Tibial nerve (tissue), 4 donors: Measurements from ENCODE around the gene ATIC. TPM values are rescaled to one million over a fixed set of nuclear protein-coding genes. Genes with fewer than 3 reads are reported as not detected.

Experiments used
- DNase-seq, 2 donors: peaks; one replicate each; pipeline ENCODE4 v3.0.0-alpha.2; 2019; ENCODE audit warnings: low spot score in 2 of 2
- H3K27ac ChIP-seq, 4 donors: fragments of 200-600 bp; sonication (generic) in 3 of 4; one replicate each; pipeline ENCODE4 v1.5.1; 2017 to 2019; ENCODE audit warnings: mild to moderate bottlenecking in 1 of 4
- H3K27me3 ChIP-seq, 2 donors: fragments of 200-600 bp; sonication (generic) in 1 of 2; one replicate each; pipeline versions ENCODE4 v1.5.1 to v1.6.0; 2017 to 2019
- H3K36me3 ChIP-seq, 3 donors: fragments of 200-600 bp; sonication (generic); one replicate each; pipeline ENCODE4 v1.5.1; 2018 to 2019
- H3K4me1 ChIP-seq, 4 donors: fragments of 200-600 bp; sonication (generic) in 3 of 4; one replicate each; pipeline ENCODE4 v1.5.1; 2017 to 2019
- H3K4me3 ChIP-seq, 4 donors: fragments of 200-600 bp; sonication (generic) in 3 of 4; one replicate each; pipeline ENCODE4 v1.5.1; 2017 to 2019; ENCODE audit warnings: mild to moderate bottlenecking in 1 of 4, moderate library complexity in 1 of 4
- H3K9me3 ChIP-seq, 4 donors: fragments of 200-600 bp; sonication (generic) in 3 of 4; one replicate each; pipeline ENCODE4 v1.5.1; 2017 to 2019
- EP300 ChIP-seq, 2 donors: sonication (generic); formaldehyde crosslinking; IDR thresholded peaks; one replicate each; pipeline ENCODE4 v1.6.1; 2017; ENCODE audit warnings: antibody characterized with exemption in 2 of 2, mild to moderate bottlenecking in 1 of 2
- POLR2A ChIP-seq, 2 donors: fragments of 450-650 bp; IDR thresholded peaks; one replicate each; pipeline ENCODE4 v1.6.1; 2017; ENCODE audit warnings: antibody characterized with exemption in 2 of 2, mild to moderate bottlenecking in 2 of 2, moderate library complexity in 2 of 2
- WGBS, 2 donors: methylation state at CpG; one replicate each; pipeline ENCODE4 v1.1.5; 2018; 5-methylcytosine and 5-hydroxymethylcytosine counted together
- total RNA-seq, 4 donors: library from RNA; depleted of rRNA; stranded (reverse); fragments of >200 nt; gene quantifications; one replicate each; pipeline ENCODE4 v1.1.0, GENCODE V29; 2016
- TF ChIP-seq, protein P1 (sequence below), 5 experiments: fragments of 200-600 bp in 3 of 5; fragments of 450-650 bp in 2 of 5; sonication (generic) in 3 of 5; IDR thresholded peaks; one replicate each; pipeline ENCODE4 v1.5.1; 2016 to 2019; ENCODE audit warnings: antibody characterized with exemption in 5 of 5, mild to moderate bottlenecking in 3 of 5, moderate library complexity in 2 of 5

ATIC gene
- total RNA-seq, 4 donors from 2014 or later: 31.6 to 64.5 (median 44.9) TPM

- Histone ChIP-seq H3K4me1 (no peaks in the 10 kb centered on the region), H3K27me3 (no peaks in the 10 kb centered on the region), H3K9me3 (no peaks in the 10 kb centered on the region), H3K36me3 (peaks cover 0 to 89% (median 0%) of the 10 kb centered on the region in 3 donors), H3K4me3 (no peak overlapping the region), H3K27ac (no peak overlapping the region)
- DNase-seq: no peak
- 62 to 88% methylated on average over 2 of the region's 2 CpGs for WGBS, 2 donors
- TF ChIP-seq EP300 (IDR thresholded peaks at IDR 0.05) (no peak), POLR2A (IDR thresholded peaks at IDR 0.05) (no peak)
- TF ChIP-seq, protein P1, sequence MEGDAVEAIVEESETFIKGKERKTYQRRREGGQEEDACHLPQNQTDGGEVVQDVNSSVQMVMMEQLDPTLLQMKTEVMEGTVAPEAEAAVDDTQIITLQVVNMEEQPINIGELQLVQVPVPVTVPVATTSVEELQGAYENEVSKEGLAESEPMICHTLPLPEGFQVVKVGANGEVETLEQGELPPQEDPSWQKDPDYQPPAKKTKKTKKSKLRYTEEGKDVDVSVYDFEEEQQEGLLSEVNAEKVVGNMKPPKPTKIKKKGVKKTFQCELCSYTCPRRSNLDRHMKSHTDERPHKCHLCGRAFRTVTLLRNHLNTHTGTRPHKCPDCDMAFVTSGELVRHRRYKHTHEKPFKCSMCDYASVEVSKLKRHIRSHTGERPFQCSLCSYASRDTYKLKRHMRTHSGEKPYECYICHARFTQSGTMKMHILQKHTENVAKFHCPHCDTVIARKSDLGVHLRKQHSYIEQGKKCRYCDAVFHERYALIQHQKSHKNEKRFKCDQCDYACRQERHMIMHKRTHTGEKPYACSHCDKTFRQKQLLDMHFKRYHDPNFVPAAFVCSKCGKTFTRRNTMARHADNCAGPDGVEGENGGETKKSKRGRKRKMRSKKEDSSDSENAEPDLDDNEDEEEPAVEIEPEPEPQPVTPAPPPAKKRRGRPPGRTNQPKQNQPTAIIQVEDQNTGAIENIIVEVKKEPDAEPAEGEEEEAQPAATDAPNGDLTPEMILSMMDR (IDR thresholded peaks at IDR 0.05): no peak
Observed at GRCh38 chr2:215363461-215364156, 51.8 kb downstream of the ATIC start.

GRCh38 chr2:215364157-215365155 is 52.6 kb downstream of the ATIC start:
- no peak for DNase-seq
- no peaks in the 10 kb centered on the region for H3K27me3 ChIP-seq
- no peaks in the 10 kb centered on the region for H3K4me1 ChIP-seq
- no peaks in the 10 kb centered on the region for H3K9me3 ChIP-seq
- peaks cover 0 to 86% (median 0%) of the 10 kb centered on the region in 3 donors for H3K36me3 ChIP-seq
- TF ChIP-seq POLR2A (IDR thresholded peaks at IDR 0.05) (no peak), EP300 (IDR thresholded peaks at IDR 0.05) (no peak)
- TF ChIP-seq, protein P1 (IDR thresholded peaks at IDR 0.05): no peak
- WGBS, 2 donors: 90 to 93% methylated on average over 10 of the region's 10 CpGs
- no peak overlapping the region for H3K4me3 ChIP-seq
- no peak overlapping the region for H3K27ac ChIP-seq

GRCh38 chr2:215365184-215365658 is 53.4 kb downstream of the ATIC start:
- TF ChIP-seq EP300 (IDR thresholded peaks at IDR 0.05): no peak
- no peak for TF ChIP-seq POLR2A (IDR thresholded peaks at IDR 0.05)
- TF ChIP-seq, protein P1 (IDR thresholded peaks at IDR 0.05): no peak
- 88 to 93% methylated on average over 4 of the region's 4 CpGs for WGBS, 2 donors
- H3K9me3 ChIP-seq: no peaks in the 10 kb centered on the region
- no peaks in the 10 kb centered on the region for H3K27me3 ChIP-seq
- H3K36me3 ChIP-seq: peaks cover 0 to 86% (median 0%) of the 10 kb centered on the region in 3 donors
- H3K4me3 ChIP-seq: no peak overlapping the region
- H3K4me1 ChIP-seq: no peaks in the 10 kb centered on the region
- no peak for DNase-seq
- H3K27ac ChIP-seq: no peak overlapping the region

DNA sequence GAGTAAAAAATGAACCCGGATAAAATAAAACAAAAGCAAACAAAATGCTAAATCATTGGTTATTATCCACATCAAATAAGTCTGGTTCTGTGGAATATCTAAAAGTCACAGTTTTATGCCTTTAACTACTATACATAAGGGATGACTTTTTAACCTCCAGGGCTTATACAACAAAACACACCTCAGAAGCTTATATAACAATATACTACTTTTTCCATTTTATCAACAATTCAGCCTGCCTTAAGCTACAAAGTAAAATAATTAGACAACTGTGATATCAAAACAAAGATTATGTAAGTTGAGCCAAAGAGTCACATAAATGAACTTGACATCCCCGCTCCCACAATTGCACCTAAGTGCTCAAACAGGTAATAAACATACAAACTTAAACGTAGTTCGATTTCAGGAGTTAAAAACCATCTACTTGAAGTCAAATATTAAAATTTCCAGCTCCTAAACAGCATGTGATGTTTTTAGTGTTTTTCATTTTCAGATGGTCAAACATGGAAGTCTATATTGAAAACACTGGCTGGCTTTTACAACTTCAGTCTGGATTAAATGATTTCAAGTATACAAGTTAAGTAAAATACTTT is 54.7 kb downstream of the ATIC start:
- no peak overlapping the region for H3K27ac ChIP-seq
- TF ChIP-seq, protein P1 (IDR thresholded peaks at IDR 0.05): no peak
- no peak for TF ChIP-seq EP300 (IDR thresholded peaks at IDR 0.05)
- TF ChIP-seq POLR2A (IDR thresholded peaks at IDR 0.05): no peak
- no peak for DNase-seq
- no peaks in the 10 kb centered on the region for H3K27me3 ChIP-seq
- 92 to 94% methylated on average over 4 of the region's 4 CpGs for WGBS, 2 donors
- H3K4me3 ChIP-seq: no peak overlapping the region
- peaks cover 0 to 83% (median 0%) of the 10 kb centered on the region in 3 donors for H3K36me3 ChIP-seq
- no peaks in the 10 kb centered on the region for H3K9me3 ChIP-seq
- no peaks in the 10 kb centered on the region for H3K4me1 ChIP-seq
